ENCODE data around the gene OR13C5. TPM values are rescaled to one million over a fixed set of nuclear protein-coding genes. Genes with fewer than 3 reads are reported as not detected.
"Not testable (repeated sequence)": the region's sequence is repeated elsewhere in the genome, so short reads cannot be mapped to it uniquely, and the experiment has no call there.

The OR13C5 gene
- total RNA-seq = not detected
- polyA plus RNA-seq (ENCODE audit: insufficient read length in 6 of 6) = under 1 TPM in 1 of 6 donors, not detected in 5; 0.17 TPM
- long read RNA-seq, donor 1 = 0 reads
- long read RNA-seq, donor 2 = 0 reads
- long read RNA-seq, donor 3 = 0 reads
- long read RNA-seq, donor 4 = 0 reads
- long read RNA-seq, donor 5 = 0 reads
- long read RNA-seq, donor 6 = 0 reads
- long read RNA-seq, donor 7 = 0 reads
- long read RNA-seq, donor 8 = 0 reads
- long read RNA-seq, donor 9 = 0 reads
- long read RNA-seq, donor 10 = 0 reads
- long read RNA-seq, donor 11 = 0 reads
- long read RNA-seq, donor 12 = 0 reads

DNA sequence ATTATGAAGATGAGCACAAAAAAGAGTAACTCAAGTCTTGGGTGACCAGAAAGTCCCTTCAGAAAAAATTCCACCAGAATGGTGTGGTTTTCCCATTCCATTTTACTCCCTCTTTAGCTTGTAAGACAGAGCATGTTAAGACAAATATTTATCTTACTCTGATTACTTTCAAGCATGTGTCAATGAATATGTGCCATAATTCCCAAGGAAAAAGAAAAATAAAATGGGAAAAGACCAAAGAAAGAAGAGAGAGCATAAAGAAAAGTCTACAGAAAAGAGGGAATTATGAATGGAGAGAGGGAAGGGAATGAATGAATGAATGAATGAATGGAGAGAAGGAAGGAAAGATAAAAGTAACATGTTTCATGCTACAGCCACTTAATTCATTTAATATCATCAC is at the start of gene OR13C5:
OR13C5 (minus strand) TSS at position 101 of the 400 bp plus-strand sequence; CDS start at position 101, 0 bp downstream.
- H3K27ac ChIP-seq; H3K9me3 ChIP-seq; H3K36me3 ChIP-seq; H3K4me3 ChIP-seq; ATAC-seq; DNase-seq; H3K27me3 ChIP-seq; intact Hi-C loops (cut with DNase I); H3K4me1 ChIP-seq: not testable (repeated sequence)

- no peak overlapping the region for H3K4me3 ChIP-seq
Measured at GRCh38 chr9:104635456-104635855, 36.2 kb upstream of the OR13C5 start.

GRCh38 chr9:104633976-104634520 is 34.8 kb upstream of the OR13C5 start:
- intact Hi-C loops (cut with DNase I) = no loop called here
- Histone ChIP-seq H3K36me3 (no peaks in the 10 kb centered on the region), H3K4me1 (no peaks in the 10 kb centered on the region), H3K27me3 (no peaks in the 10 kb centered on the region), H3K9me3 (peaks cover 0 to 21% of the 10 kb centered on the region in 2 donors), H3K27ac (no peak overlapping the region), H3K4me3 (no peak overlapping the region)
- no peak for ATAC-seq
- TF ChIP-seq CTCF (IDR thresholded peaks at IDR 0.05) = no peak
- DNase-seq = no peak

More at GRCh38 chr9:104635456-104635855, 36.2 kb upstream of the OR13C5 start:
- H3K9me3 ChIP-seq = peaks cover 0 to 34% of the 10 kb centered on the region in 2 donors
- no peak for DNase-seq
- TF ChIP-seq CTCF (IDR thresholded peaks at IDR 0.05) = no peak
- no peaks in the 10 kb centered on the region for H3K4me1 ChIP-seq
- no peaks in the 10 kb centered on the region for H3K27me3 ChIP-seq
- intact Hi-C loops (cut with DNase I) = no loop called here
- H3K27ac ChIP-seq = no peak overlapping the region
- H3K36me3 ChIP-seq = no peaks in the 10 kb centered on the region
- no peak for ATAC-seq

DNA sequence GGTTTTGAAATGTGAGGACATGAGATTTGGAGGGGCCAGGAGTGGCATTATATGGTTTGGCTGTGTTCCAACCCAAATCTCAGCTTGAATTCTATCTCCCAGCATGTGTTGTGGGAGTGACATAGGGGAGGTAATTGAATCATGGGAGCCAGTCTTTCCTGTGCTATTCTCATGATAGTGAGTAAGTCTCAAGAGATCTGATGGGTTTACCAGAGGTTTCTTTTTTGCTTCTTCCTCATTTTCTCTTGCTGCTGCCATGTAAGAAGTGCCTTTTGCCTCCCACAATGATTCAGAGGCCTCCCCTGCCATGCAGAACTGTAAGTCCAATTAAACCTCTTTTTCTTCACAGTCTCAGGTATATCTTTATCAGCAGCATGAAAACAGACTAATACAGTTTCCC is 26.8 kb upstream of the OR13C5 start:
- ATAC-seq; DNase-seq; intact Hi-C loops (cut with DNase I); H3K27me3 ChIP-seq; H3K27ac ChIP-seq; H3K4me3 ChIP-seq; H3K36me3 ChIP-seq; H3K9me3 ChIP-seq; H3K4me1 ChIP-seq: not testable (repeated sequence)

GRCh38 chr9:104618104-104618503 is 18.9 kb upstream of the OR13C5 start, which contains the start of gene OR13C9:
OR13C9 (minus strand) TSS chr9:104618204; CDS start chr9:104618204, 0 bp downstream.
- no peak for DNase-seq
- H3K9me3 ChIP-seq = no peaks in the 10 kb centered on the region
- intact Hi-C loops (cut with DNase I) = no loop called here

More at GRCh38 chr9:104618104-104618503, 18.9 kb upstream of the OR13C5 start, which contains the start of gene OR13C9:
- no peak within 1 kb of the TSS for H3K27ac ChIP-seq
- ATAC-seq = no peak
- H3K36me3 ChIP-seq = no peaks in the 10 kb centered on the region
- no peaks in the 10 kb centered on the region for H3K27me3 ChIP-seq
- no peak within 1 kb of the TSS for H3K4me3 ChIP-seq
- TF ChIP-seq CTCF (IDR thresholded peaks at IDR 0.05) = no peak
- no peaks in the 10 kb centered on the region for H3K4me1 ChIP-seq

Measured in left lung (tissue), 14 donors.